Measurements from ENCODE around the gene TBC1D14.

TBC1D14 gene, protein sequence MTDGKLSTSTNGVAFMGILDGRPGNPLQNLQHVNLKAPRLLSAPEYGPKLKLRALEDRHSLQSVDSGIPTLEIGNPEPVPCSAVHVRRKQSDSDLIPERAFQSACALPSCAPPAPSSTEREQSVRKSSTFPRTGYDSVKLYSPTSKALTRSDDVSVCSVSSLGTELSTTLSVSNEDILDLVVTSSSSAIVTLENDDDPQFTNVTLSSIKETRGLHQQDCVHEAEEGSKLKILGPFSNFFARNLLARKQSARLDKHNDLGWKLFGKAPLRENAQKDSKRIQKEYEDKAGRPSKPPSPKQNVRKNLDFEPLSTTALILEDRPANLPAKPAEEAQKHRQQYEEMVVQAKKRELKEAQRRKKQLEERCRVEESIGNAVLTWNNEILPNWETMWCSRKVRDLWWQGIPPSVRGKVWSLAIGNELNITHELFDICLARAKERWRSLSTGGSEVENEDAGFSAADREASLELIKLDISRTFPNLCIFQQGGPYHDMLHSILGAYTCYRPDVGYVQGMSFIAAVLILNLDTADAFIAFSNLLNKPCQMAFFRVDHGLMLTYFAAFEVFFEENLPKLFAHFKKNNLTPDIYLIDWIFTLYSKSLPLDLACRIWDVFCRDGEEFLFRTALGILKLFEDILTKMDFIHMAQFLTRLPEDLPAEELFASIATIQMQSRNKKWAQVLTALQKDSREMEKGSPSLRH

GRCh38 chr4:6909113-6909969, at the start of gene TBC1D14:
Gene TBC1D14 (plus strand): TSS chr4:6909826. CDS start chr4:6923390, 13,564 bp downstream.
- DNase-seq = peak; percentile 54

DNA sequence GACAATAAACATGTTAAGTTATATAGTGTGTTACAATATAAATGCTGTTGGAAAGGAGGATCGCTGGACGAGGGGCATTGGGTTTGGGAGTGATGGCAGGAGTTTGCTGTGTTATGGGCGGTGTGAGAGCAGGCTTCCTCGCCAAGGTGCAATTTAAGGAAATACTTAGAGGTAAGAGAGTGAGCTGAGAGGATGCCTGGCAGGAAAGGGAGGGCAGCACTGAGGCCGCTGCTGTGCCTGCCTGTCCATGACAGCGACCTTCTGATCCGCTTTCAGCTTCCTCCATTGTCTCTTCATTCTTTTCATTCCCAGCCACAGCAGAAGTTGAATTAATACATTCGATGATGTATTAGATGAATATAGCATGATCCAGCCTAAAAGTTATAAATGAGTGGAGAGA, 41.2 kb upstream of the TBC1D14 start:
- no peak for DNase-seq

DNA sequence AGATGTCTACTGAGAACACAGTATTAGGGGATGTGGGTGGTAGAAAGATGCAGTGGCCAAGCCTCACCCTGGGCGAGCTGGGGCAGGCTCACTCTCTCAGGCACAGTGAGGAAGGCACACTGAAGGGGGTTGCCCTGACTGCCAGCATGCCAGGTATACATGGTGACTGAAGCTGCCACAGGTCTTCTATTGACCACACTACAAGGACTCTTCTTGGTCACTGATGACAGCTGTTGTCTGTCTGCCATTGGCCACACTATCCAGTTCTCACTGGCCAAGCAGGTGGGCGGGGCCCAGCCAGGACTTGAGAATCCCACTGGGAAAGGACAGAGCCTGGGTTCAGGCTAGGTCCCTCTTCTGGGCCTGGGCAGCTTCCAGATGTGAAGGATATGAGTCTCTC, 39.7 kb upstream of the TBC1D14 start:
- no peak for DNase-seq

- DNase-seq = no peak
These were observed 36.3 kb upstream of the TBC1D14 start for GRCh38 chr4:6873291-6873690.

GRCh38 chr4:6873792-6874461, 35.7 kb upstream of the TBC1D14 start:
- DNase-seq = no peak

GRCh38 chr4:6874981-6875380, 34.6 kb upstream of the TBC1D14 start:
- DNase-seq = no peak

GRCh38 chr4:6875431-6875831, 34.2 kb upstream of the TBC1D14 start:
- no peak for DNase-seq

GRCh38 chr4:6876440-6876839, 33.2 kb upstream of the TBC1D14 start:
- no peak for DNase-seq

GRCh38 chr4:6877067-6877466, 32.6 kb upstream of the TBC1D14 start:
- DNase-seq = no peak

GRCh38 chr4:6878451-6879059, 31.1 kb upstream of the TBC1D14 start:
- no peak for DNase-seq

- DNase-seq = no peak
These were observed 28.9 kb upstream of the TBC1D14 start for GRCh38 chr4:6880691-6881090.

DNA sequence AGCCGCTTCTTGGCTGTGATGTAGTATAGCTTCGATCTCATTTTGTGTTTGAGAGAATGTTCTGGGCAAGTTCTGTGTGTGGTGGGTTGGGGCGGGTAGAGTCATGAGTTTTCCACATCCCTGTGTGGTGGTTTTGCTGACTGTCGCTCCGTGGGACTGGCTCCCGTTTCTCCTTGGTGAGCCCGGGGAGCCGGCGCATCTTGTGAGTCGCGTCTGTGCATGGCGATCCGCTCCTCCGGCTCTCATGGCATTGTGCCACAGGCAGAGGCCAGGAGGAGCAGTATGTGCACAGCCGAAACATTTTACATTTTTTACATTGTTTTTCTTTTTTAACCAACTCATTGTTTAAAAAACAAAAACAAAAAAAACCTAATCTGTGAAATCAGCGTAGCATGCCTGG, 27.7 kb upstream of the TBC1D14 start:
- no peak for DNase-seq

DNA sequence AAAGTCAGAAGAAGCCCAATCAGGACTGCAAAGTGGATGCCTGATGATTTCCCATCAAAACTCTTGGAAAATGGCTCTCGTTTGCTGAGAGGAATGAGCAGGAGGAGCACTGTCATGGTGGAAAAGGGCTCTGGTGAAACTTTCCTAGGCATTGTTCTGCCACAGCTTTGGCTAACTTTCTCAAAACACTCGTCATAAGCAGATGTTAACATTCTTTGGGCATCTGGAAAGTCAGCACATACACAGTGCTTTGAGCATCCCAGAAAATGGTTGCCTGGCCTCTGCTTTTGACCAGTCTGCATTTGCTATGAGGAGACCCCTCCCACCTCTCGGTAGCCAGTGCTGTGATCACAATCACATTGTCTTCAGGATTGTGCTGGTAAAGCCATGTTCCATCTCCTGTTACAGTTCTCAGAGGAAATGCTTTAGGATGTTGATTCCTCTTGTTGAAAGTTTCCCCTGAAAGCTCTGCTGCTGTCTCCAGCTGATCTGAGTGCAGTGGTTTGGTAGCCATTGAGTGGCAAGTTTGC, 25.2 kb upstream of the TBC1D14 start:
- no peak for DNase-seq

GRCh38 chr4:6885953-6886557, 23.6 kb upstream of the TBC1D14 start:
- DNase-seq = no peak

- no peak for DNase-seq
These were observed 22.7 kb upstream of the TBC1D14 start for GRCh38 chr4:6886886-6887285.

GRCh38 chr4:6887591-6888371, 21.8 kb upstream of the TBC1D14 start:
- no peak for DNase-seq

GRCh38 chr4:6888506-6889071, 21.0 kb upstream of the TBC1D14 start:
- no peak for DNase-seq

DNA sequence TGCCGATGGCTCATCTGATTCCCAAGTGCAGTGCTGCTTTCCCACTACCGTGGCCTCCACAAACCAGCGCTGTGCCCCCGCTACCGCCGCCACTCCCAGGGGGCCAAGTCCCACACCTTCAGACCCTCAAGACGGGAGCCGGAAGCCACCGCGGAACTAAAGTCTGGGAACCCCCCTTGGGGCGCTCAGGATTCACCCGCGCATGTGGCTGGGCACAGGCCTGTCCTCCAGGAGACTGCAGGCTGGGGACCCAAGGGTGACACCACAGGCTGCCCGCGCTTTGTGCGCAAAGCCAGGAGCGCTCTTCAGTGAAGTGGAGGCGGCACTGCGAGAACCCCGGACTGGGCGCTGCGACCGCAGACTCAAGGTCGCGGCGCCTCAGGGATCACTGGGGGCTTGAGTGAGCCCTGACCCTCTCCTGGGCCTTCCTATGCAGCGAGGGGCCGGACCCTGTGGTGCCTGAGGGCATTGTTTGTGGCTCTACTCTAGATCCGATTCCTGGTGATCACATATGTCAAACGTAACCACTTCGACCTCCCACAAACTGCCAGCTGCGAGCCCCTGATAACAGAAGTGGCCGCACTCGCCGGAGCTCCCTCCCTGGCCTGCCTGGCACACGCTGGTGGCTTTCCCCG, 20.4 kb upstream of the TBC1D14 start:
- no peak for DNase-seq

GRCh38 chr4:6889736-6890324, 19.8 kb upstream of the TBC1D14 start:
- no peak for DNase-seq

GRCh38 chr4:6890358-6890757, 19.3 kb upstream of the TBC1D14 start:
- DNase-seq = no peak

Data from DMS79 treated with DMSO at 0.1 percent for 48 hours (cell line).